Breast epithelium (tissue), 3 donors: ENCODE measurements around the gene ROBO3.

Source experiments
- POLR2A ChIP-seq: fragments of 450-650 bp; IDR thresholded peaks from one replicate; pipeline ENCODE4 v1.6.1; 2016; ENCODE audit warnings: antibody characterized with exemption, mild to moderate bottlenecking, moderate library complexity
- POLR2AphosphoS5 ChIP-seq, 3 donors: sonication (generic); formaldehyde crosslinking; IDR thresholded peaks; one replicate each; pipeline ENCODE4 v1.6.1; 2017; ENCODE audit warnings: antibody characterized with exemption in 3 of 3

GRCh38 chr11:124920870-124921609 is 55.8 kb downstream of the ROBO3 start:
- no peak for TF ChIP-seq POLR2AphosphoS5 (IDR thresholded peaks at IDR 0.05)
- TF ChIP-seq POLR2A: no peak
